BLaER1 (cell line): ENCODE measurements around the gene PARD6A.

Source experiments
- H3K27ac ChIP-seq: shearing (Covaris generic); formaldehyde crosslinking; 2 replicates; pipeline ENCODE4 v1.8.1; 2022
- H3K27me3 ChIP-seq: shearing (Covaris generic); formaldehyde crosslinking; 2 replicates; pipeline ENCODE4 v1.8.1; 2022
- H3K36me3 ChIP-seq: shearing (Covaris generic); formaldehyde crosslinking; 2 replicates; pipeline ENCODE4 v1.8.1; 2022
- H3K4me1 ChIP-seq: shearing (Covaris generic); formaldehyde crosslinking; 2 replicates; pipeline ENCODE4 v1.8.1; 2022
- H3K4me2 ChIP-seq: shearing (Covaris generic); formaldehyde crosslinking; 2 replicates; pipeline ENCODE4 v1.8.1; 2022
- H3K4me3 ChIP-seq: shearing (Covaris generic); formaldehyde crosslinking; 2 replicates; pipeline ENCODE4 v1.8.1; 2022
- H3K9ac ChIP-seq: shearing (Covaris generic); formaldehyde crosslinking; 2 replicates; pipeline ENCODE4 v1.8.1; 2022
- H3K9me3 ChIP-seq: shearing (Covaris generic); formaldehyde crosslinking; 2 replicates; pipeline ENCODE4 v1.8.1; 2022
- H4K20me1 ChIP-seq: shearing (Covaris generic); formaldehyde crosslinking; 2 replicates; pipeline ENCODE4 v1.8.1; 2022
- Cebpa-rat ChIP-seq: shearing (Covaris generic); IDR thresholded peaks from 2 replicates; pipeline ENCODE4 v1.8.1; 2022

PARD6A gene

GRCh38 chr16:67661101-67661761, 471 bp downstream of the PARD6A start:
- peaks cover 54% of the 10 kb centered on the region for H3K4me1 ChIP-seq
- peak overlapping the region; percentile 98 for H3K4me2 ChIP-seq
- TF ChIP-seq Cebpa-rat: no peak
- peaks cover 50% of the 10 kb centered on the region for H4K20me1 ChIP-seq
- peaks cover 48% of the 10 kb centered on the region for H3K36me3 ChIP-seq
- peak overlapping the region; percentile 75 for H3K27ac ChIP-seq
- H3K27me3 ChIP-seq: no peaks in the 10 kb centered on the region
- peak overlapping the region; percentile 81 for H3K4me3 ChIP-seq
- peak overlapping the region; percentile 84 for H3K9ac ChIP-seq
- no peaks in the 10 kb centered on the region for H3K9me3 ChIP-seq

DNA sequence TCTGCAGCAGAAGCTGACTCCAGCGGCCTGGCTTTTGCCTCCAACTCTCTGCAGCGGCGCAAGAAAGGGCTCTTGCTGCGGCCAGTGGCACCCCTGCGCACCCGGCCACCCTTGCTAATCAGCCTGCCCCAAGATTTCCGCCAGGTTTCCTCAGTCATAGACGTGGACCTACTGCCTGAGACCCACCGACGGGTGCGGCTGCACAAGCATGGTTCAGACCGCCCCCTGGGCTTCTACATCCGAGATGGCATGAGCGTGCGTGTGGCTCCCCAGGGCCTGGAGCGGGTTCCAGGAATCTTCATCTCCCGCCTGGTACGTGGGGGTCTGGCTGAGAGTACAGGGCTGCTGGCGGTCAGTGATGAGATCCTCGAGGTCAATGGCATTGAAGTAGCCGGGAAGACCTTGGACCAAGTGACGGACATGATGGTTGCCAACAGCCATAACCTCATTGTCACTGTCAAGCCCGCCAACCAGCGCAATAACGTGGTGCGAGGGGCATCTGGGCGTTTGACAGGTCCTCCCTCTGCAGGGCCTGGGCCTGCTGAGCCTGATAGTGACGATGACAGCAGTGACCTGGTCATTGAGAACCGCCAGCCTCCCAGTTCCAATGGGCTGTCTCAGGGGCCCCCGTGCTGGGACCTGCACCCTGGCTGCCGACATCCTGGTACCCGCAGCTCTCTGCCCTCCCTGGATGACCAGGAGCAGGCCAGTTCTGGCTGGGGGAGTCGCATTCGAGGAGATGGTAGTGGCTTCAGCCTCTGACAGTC, 1.3 kb downstream of the PARD6A start:
- Histone ChIP-seq H3K27me3 (no peaks in the 10 kb centered on the region), H3K27ac (no peak overlapping the region), H3K4me2 (peak overlapping the region; percentile 98), H3K36me3 (peaks cover 40% of the 10 kb centered on the region), H4K20me1 (peaks cover 43% of the 10 kb centered on the region), H3K9ac (no peak overlapping the region; the same call in 1 of the 2 replicates), H3K9me3 (no peaks in the 10 kb centered on the region), H3K4me3 (peak overlapping the region; percentile 81; the same call in 1 of the 2 replicates), H3K4me1 (peaks cover 57% of the 10 kb centered on the region)
- TF ChIP-seq Cebpa-rat: no peak

- H3K4me3 ChIP-seq: no peak overlapping the region
- peaks cover 62% of the 10 kb centered on the region for H3K4me1 ChIP-seq
- no peak overlapping the region for H3K9ac ChIP-seq
- H3K9me3 ChIP-seq: no peaks in the 10 kb centered on the region
- TF ChIP-seq Cebpa-rat: no peak
- no peak overlapping the region for H3K4me2 ChIP-seq
- no peaks in the 10 kb centered on the region for H3K27me3 ChIP-seq
- no peak overlapping the region for H3K27ac ChIP-seq
- H4K20me1 ChIP-seq: peaks cover 37% of the 10 kb centered on the region
- peaks cover 34% of the 10 kb centered on the region for H3K36me3 ChIP-seq
Observed at GRCh38 chr16:67662653-67663010, 1.9 kb downstream of the PARD6A start.

DNA sequence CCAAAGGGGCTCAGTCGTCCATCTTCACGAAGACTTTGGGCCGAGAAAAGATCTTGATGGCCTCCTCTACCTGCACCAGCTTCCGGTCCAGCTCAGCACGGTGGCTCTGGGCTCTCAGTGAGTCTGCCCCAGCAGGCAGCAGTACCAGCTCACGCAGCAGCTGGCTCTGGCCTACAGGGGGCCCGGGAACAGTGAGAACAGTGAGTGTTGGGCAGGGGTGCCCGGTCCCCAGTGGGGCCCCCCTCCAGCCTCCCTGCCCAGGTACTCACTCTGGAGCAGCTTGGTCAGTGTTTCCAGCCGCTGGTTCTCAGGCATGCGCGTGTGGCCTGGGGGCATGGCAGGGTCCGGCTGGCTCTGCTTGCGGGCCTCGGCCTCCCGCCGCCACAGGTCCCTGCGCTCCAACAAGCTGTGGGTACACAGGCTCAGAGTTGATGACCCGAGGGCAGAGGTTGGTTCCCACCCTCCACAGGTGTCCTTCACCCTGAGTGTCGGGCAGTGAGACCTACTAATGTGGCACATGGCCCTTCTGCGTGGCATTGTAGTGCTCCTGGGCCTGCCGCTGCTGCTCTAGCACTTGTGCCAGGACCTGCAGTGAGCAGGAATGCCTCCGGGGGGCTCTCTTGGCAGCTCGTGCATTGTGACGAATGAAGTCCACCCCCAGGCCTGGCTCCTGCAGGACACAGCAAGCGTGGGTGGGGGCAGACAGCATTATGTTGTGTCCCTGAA, 2.6 kb downstream of the PARD6A start:
- H3K4me3 ChIP-seq: no peak overlapping the region
- peaks cover 27% of the 10 kb centered on the region for H3K36me3 ChIP-seq
- no peak overlapping the region for H3K27ac ChIP-seq
- H3K27me3 ChIP-seq: no peaks in the 10 kb centered on the region
- TF ChIP-seq Cebpa-rat: no peak
- no peaks in the 10 kb centered on the region for H3K9me3 ChIP-seq
- peaks cover 68% of the 10 kb centered on the region for H3K4me1 ChIP-seq
- no peak overlapping the region for H3K9ac ChIP-seq
- H4K20me1 ChIP-seq: peaks cover 30% of the 10 kb centered on the region
- no peak overlapping the region for H3K4me2 ChIP-seq

- H3K27ac ChIP-seq: no peak overlapping the region
Observed at GRCh38 chr16:67663877-67664222, 3.1 kb downstream of the PARD6A start.

GRCh38 chr16:67664258-67664657, 3.5 kb downstream of the PARD6A start:
- Histone ChIP-seq H3K9me3 (no peaks in the 10 kb centered on the region), H3K36me3 (peaks cover 20% of the 10 kb centered on the region), H3K9ac (peak overlapping the region; percentile 8; the same call in 1 of the 2 replicates), H3K27ac (no peak overlapping the region), H3K4me3 (no peak overlapping the region), H3K27me3 (no peaks in the 10 kb centered on the region), H4K20me1 (peaks cover 21% of the 10 kb centered on the region), H3K4me1 (peaks cover 68% of the 10 kb centered on the region), H3K4me2 (no peak overlapping the region)
- TF ChIP-seq Cebpa-rat: no peak

More at GRCh38 chr16:67663877-67664222, 3.1 kb downstream of the PARD6A start:
- Histone ChIP-seq H3K9me3 (no peaks in the 10 kb centered on the region), H3K9ac (0 out of 2 replicates have a peak overlapping the region, but pooled peaks have one; percentile 8), H3K36me3 (peaks cover 22% of the 10 kb centered on the region), H3K4me1 (peaks cover 68% of the 10 kb centered on the region), H3K4me2 (no peak overlapping the region), H3K4me3 (no peak overlapping the region), H4K20me1 (peaks cover 25% of the 10 kb centered on the region), H3K27me3 (no peaks in the 10 kb centered on the region)
- TF ChIP-seq Cebpa-rat: no peak

DNA sequence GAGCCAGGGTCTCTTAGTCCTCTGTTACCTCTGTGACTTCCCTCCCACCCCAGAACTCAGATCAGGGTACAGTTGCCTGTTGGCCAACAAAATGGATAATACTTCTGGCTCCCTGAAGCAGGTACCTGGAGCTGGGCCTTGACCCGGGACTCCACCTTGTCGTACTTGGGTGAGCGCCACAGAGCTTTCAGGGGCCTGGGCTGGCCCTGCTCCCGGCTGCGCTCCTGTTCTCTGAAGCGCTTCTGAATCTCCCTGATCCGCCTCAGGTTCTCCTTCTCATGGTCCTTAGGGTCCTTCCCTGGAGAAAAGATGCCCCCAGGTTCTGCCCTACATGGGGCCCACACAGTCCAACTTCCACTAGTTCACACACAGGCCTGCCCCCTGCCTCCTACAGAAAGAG, 4.1 kb downstream of the PARD6A start:
- Histone ChIP-seq H3K36me3 (peaks cover 20% of the 10 kb centered on the region), H3K4me3 (no peak overlapping the region), H3K27ac (no peak overlapping the region), H3K9ac (no peak overlapping the region), H3K27me3 (no peaks in the 10 kb centered on the region), H3K9me3 (no peaks in the 10 kb centered on the region), H3K4me1 (peaks cover 67% of the 10 kb centered on the region), H4K20me1 (peaks cover 16% of the 10 kb centered on the region; the same call in 1 of the 2 replicates), H3K4me2 (peak overlapping the region; percentile 99; the same call in 1 of the 2 replicates)
- TF ChIP-seq Cebpa-rat: no peak

DNA sequence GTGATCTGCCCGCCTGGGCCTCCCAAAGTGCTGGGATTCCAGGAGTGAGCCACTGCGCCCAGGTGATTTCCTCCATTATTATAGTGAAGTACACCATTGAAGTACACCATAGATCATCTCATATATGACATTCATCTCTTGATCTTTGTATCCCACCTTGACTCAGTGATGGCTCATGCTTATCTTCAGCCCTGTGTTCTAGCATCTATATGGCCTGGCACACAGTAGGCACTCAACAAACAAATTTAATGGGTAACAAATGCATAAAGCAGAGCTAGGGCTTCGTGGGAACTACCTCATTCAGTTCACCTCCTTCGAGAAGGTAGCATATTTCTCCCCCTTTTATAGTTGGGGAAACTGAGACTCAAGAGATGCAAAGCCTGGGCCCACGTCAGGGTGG, 4.8 kb downstream of the PARD6A start:
- peak overlapping the region; percentile 97; the same call in 1 of the 2 replicates for H3K27ac ChIP-seq
- H3K36me3 ChIP-seq: peaks cover 20% of the 10 kb centered on the region
- peaks cover 16% of the 10 kb centered on the region; the same call in 1 of the 2 replicates for H4K20me1 ChIP-seq
- H3K27me3 ChIP-seq: no peaks in the 10 kb centered on the region
- peak overlapping the region; percentile 95 for H3K9ac ChIP-seq
- H3K4me3 ChIP-seq: peak overlapping the region; percentile 88
- H3K4me1 ChIP-seq: peaks cover 67% of the 10 kb centered on the region
- TF ChIP-seq Cebpa-rat: no peak
- no peaks in the 10 kb centered on the region for H3K9me3 ChIP-seq
- peak overlapping the region; percentile 99 for H3K4me2 ChIP-seq

DNA sequence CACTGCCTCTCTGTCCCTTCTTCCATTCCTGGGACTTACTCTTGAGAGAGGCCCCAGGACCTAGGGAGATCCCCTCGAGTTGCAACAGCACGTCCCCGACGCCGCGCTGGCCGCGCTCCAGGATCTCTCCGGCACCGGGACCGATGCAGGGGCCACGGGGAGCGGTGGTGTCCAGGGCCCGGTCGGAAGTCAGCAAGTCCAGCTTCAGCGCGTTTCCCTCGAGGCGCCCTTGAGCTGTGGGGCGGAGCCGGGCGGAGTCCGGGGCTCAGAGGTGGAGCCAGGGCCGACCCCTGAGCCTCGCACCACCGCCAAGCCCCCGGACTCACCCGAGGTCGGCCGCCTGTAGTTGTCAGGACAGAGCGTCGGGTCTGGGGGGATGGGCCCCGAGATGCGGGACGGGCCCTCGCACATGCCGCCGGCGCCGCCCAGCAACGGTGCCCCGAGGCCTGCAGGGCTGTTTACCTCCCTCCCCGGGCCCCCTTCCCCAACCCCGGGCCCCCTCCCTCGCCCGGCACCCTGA, 5.3 kb downstream of the PARD6A start:
- H3K4me3 ChIP-seq: peak overlapping the region; percentile 88
- no peak for TF ChIP-seq Cebpa-rat
- H3K4me2 ChIP-seq: peak overlapping the region; percentile 99
- H3K36me3 ChIP-seq: peaks cover 20% of the 10 kb centered on the region
- peaks cover 66% of the 10 kb centered on the region for H3K4me1 ChIP-seq
- no peaks in the 10 kb centered on the region for H3K9me3 ChIP-seq
- H3K27ac ChIP-seq: peak overlapping the region; percentile 97
- no peaks in the 10 kb centered on the region for H3K27me3 ChIP-seq
- peak overlapping the region; percentile 95 for H3K9ac ChIP-seq
- peaks cover 14% of the 10 kb centered on the region; the same call in 1 of the 2 replicates for H4K20me1 ChIP-seq
